ENCODE data around the gene SLC6A18. TPM values are rescaled to one million over a fixed set of nuclear protein-coding genes. Genes with fewer than 3 reads are reported as not detected.
"Not testable (repeated sequence)": the region's sequence is repeated elsewhere in the genome, so short reads cannot be mapped to it uniquely, and the experiment has no call there.

SLC6A18 gene
- total RNA-seq, 2 experiments from 2014 or later, result not detected

DNA sequence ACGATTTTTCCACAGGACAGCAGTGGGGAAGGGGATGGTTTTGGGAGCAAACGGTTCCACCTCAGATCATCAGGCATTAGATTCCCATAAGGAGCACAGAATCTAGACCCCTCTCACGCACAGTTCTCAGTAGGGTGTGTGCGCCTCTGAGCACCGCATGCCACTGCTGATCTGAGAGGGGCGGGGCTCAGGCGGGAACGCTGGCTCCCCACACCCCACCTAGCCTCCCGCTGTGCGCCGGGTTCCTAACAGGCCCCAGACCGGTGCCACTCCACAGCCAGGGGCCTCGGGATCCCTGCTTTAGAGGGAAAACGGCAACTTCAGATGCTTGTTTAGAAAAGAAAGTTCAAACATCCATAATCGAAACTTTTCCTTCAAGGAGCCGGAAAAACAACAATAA, 49.3 kb downstream of the SLC6A18 start:
- ATAC-seq, result no peak
- ChIA-PET CTCF (no interaction called here), POLR2A (no interaction called here)
- Mint-ChIP-seq H3K27me3 (peaks cover 3% of the 10 kb centered on the region), H3K27ac (no peak overlapping the region), H3K4me1 (ENCODE audit: low read depth) (no peaks in the 10 kb centered on the region), H3K9me3 (no peaks in the 10 kb centered on the region), H3K36me3 (ENCODE audit: low read depth) (peaks cover 17% of the 10 kb centered on the region), H3K4me3 (no peak overlapping the region)
- no peak for DNase-seq
- intact Hi-C loops (cut with micrococcal nuclease), result no loop called here
- TF ChIP-seq, protein P1, sequence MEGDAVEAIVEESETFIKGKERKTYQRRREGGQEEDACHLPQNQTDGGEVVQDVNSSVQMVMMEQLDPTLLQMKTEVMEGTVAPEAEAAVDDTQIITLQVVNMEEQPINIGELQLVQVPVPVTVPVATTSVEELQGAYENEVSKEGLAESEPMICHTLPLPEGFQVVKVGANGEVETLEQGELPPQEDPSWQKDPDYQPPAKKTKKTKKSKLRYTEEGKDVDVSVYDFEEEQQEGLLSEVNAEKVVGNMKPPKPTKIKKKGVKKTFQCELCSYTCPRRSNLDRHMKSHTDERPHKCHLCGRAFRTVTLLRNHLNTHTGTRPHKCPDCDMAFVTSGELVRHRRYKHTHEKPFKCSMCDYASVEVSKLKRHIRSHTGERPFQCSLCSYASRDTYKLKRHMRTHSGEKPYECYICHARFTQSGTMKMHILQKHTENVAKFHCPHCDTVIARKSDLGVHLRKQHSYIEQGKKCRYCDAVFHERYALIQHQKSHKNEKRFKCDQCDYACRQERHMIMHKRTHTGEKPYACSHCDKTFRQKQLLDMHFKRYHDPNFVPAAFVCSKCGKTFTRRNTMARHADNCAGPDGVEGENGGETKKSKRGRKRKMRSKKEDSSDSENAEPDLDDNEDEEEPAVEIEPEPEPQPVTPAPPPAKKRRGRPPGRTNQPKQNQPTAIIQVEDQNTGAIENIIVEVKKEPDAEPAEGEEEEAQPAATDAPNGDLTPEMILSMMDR (IDR thresholded peaks at IDR 0.05), result no peak

DNA sequence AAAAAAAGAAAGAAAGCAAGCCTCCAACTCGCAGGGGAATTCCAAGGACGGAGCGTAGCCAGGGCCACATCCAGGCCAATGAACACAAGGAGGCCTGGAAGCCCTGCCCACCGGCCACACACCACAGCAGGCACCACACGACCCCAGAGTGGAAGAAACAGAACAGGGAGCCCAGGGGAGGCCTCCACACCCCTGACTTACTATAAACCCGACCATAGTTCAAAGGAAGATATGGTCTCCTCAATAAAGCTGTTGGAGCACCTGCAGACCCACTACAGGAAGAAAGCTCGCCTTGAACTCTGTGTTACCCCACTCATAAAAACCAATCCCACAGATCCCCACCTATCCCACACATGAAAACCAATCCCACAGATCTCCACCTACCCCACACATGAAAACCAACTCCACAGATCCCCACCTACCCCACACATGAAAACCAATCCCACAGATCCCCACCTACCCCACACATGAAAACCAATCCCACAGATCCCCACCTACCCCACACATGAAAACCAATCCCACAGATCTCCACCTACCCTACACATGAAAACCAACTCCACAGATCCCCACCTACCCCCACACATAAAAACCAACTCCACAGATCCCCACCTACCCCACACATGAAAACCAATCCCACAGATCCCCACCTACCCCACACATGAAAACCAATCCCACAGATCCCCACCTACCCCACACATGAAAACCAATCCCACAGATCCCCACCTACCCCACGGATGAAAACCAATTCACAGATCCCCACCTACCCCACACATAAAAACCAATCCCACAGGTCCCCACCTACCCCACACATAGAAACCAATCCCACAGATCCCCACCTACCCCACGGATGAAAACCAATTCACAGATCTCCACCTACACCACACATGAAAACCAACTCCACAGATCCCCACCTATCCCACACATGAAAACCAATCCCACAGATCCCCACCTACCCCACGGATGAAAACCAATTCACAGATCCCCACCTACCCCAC, 50.5 kb downstream of the SLC6A18 start:
- H3K9me3 Mint-ChIP-seq; H3K27ac Mint-ChIP-seq; ATAC-seq; H3K4me3 Mint-ChIP-seq; POLR2A ChIA-PET; H3K4me1 Mint-ChIP-seq (ENCODE audit: low read depth); H3K27me3 Mint-ChIP-seq; intact Hi-C loops (cut with micrococcal nuclease); DNase-seq; CTCF ChIA-PET: not testable (repeated sequence)
- peaks cover 14% of the 10 kb centered on the region for H3K36me3 Mint-ChIP-seq (ENCODE audit: low read depth)

DNA sequence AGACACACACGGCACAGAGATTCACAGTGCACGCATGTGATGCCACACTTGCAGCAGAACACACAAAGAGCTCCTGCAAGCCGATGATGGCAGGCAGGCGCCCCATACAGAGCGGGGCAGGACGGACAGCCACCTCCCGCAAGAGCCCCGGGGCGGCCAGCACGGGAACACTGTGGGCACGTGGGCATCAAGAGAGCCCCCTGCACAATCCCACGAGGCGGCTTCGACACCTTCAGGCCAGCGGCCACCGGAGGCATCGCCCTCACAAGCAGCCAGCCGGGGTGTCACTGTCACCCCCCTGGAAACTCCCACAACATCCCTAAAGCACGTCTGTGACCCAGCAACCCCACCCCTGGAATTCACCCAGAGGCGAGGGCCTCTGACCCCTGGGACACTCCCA, 51.7 kb downstream of the SLC6A18 start:
- Mint-ChIP-seq H3K4me3 (no peak overlapping the region), H3K27me3 (peaks cover 3% of the 10 kb centered on the region), H3K36me3 (ENCODE audit: low read depth) (peaks cover 12% of the 10 kb centered on the region), H3K27ac (no peak overlapping the region), H3K4me1 (ENCODE audit: low read depth) (no peaks in the 10 kb centered on the region), H3K9me3 (no peaks in the 10 kb centered on the region)
- ATAC-seq (no peak), DNase-seq (no peak)
- intact Hi-C loops (cut with micrococcal nuclease), result no loop called here
- POLR2A ChIA-PET, result no interaction called here
- CTCF ChIA-PET, result no interaction called here
- TF ChIP-seq, protein P1 (IDR thresholded peaks at IDR 0.05), result no peak

DNA sequence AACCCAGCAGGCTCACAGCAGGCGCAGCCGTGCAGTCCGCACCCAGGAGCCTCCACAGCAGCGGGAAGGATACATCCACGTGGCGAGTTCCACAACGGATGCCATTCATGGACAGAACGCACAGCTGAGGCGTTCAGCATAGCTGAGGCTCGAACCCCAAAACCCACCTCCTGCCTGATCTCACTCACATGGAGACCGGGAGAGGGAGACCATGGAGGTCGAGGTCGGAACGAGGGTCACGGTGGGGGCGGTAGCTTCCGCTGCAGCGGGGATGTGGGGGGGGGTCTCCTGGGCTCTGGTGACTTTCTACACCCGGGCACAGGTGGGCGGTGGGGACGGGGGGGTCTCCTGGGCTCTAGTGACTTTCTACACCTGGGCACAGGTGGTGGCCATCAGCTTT, 52.1 kb downstream of the SLC6A18 start:
- H3K27ac Mint-ChIP-seq, result no peak overlapping the region
- ChIA-PET CTCF (interaction anchor here (1.2 kb wide), 1 partner anchor 103 kb away, joined by 3 read pairs; no protein-coding TSS in a partner anchor), POLR2A (no interaction called here)
- intact Hi-C loops (cut with micrococcal nuclease), result no loop called here
- H3K27me3 Mint-ChIP-seq, result peaks cover 3% of the 10 kb centered on the region
- H3K4me3 Mint-ChIP-seq, result no peak overlapping the region
- ATAC-seq (no peak), DNase-seq (no peak)
- TF ChIP-seq, protein P1 (IDR thresholded peaks at IDR 0.05), result no peak
- H3K4me1 Mint-ChIP-seq (ENCODE audit: low read depth), result no peaks in the 10 kb centered on the region
- H3K9me3 Mint-ChIP-seq, result no peaks in the 10 kb centered on the region
- H3K36me3 Mint-ChIP-seq (ENCODE audit: low read depth), result peaks cover 12% of the 10 kb centered on the region

DNA sequence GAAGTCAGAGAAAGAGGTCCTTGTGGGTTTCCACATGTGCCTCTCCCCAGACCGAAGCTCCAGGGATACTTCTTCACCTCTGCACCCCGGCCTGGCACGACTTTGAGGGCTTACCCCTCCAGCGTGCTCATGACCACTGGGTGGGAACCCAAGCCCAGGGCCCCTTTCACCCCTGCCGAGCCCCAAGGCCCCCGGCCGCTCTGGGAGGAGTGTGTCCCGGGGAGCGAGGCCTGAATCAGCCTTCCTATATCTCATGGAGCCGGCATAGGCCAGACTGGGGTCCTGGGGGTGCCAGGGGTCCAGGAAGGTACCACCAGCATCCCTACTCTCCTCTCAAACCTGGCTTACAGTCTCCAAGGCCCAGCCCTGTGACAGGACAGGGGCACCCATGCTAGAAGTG, 52.6 kb downstream of the SLC6A18 start:
- Mint-ChIP-seq H3K27me3 (peaks cover 3% of the 10 kb centered on the region), H3K27ac (no peak overlapping the region), H3K4me1 (ENCODE audit: low read depth) (no peaks in the 10 kb centered on the region), H3K36me3 (ENCODE audit: low read depth) (peaks cover 12% of the 10 kb centered on the region), H3K9me3 (no peaks in the 10 kb centered on the region), H3K4me3 (no peak overlapping the region)
- ChIA-PET POLR2A (no interaction called here), CTCF (interaction anchor here (1.2 kb wide), 1 partner anchor 102 kb away, joined by 3 read pairs; no protein-coding TSS in a partner anchor)
- DNase-seq (no peak), ATAC-seq (no peak)
- TF ChIP-seq, protein P1 (IDR thresholded peaks at IDR 0.05), result no peak
- intact Hi-C loops (cut with micrococcal nuclease), result no loop called here

Data from activated CD8-positive, alpha-beta T cell treated with anti-CD3 and anti-CD28 coated beads for 36 hours (primary cell).